SK-N-SH (cell line): ENCODE measurements around the gene C20orf204.
"Not testable (repeated sequence)": the region's sequence is repeated elsewhere in the genome, so short reads cannot be mapped to it uniquely, and the experiment has no call there.

ENCODE experiments used
- CHD2 ChIP-seq: fragments of 150-350 bp; IDR thresholded peaks from 2 replicates; pipeline ENCODE4 v1.6.1; 2018; ENCODE audit warnings: low read length; ENCODE audit not compliant: partially characterized antibody
- ELF1 ChIP-seq: IDR thresholded peaks from 2 replicates; pipeline ENCODE4 v1.4.0; 2012
- EP300 ChIP-seq, 2 experiments: IDR thresholded peaks; 2 replicates each; pipeline versions ENCODE4 v1.4.0 to v1.6.1; 2012; ENCODE audit warnings: borderline replicate concordance in 1 of 2, low read depth in 1 of 2, low read length in 1 of 2
- EZH2phosphoT487 ChIP-seq: fragments of 200-600 bp; sonication (generic); IDR thresholded peaks from 2 replicates; pipeline ENCODE4 v1.6.1; 2017; ENCODE audit warnings: low read depth, mixed run types, mild to moderate bottlenecking, antibody characterized with exemption, moderate library complexity, borderline replicate concordance
- FOSL2 ChIP-seq: IDR thresholded peaks from 2 replicates; pipeline ENCODE4 v1.4.0; 2012; ENCODE audit warnings: low read depth, mild to moderate bottlenecking, moderate library complexity, borderline replicate concordance
- JUND ChIP-seq: IDR thresholded peaks from 2 replicates; pipeline ENCODE4 v1.4.0; 2012
- NRF1 ChIP-seq: IDR thresholded peaks from 2 replicates; pipeline ENCODE4 v1.6.1; 2012; ENCODE audit warnings: low read depth, mild to moderate bottlenecking, low read length
- POLR2AphosphoS5 ChIP-seq: IDR thresholded peaks from 2 replicates; pipeline ENCODE4 v1.6.1; 2012; ENCODE audit warnings: low read depth, low read length
- RCOR1 ChIP-seq: fragments of 150-350 bp; IDR thresholded peaks from 2 replicates; pipeline ENCODE4 v1.6.1; 2017; ENCODE audit warnings: antibody characterized with exemption, low read length
- RXRA ChIP-seq: IDR thresholded peaks from 2 replicates; pipeline ENCODE4 v1.4.0; 2012; ENCODE audit warnings: low read depth, mild to moderate bottlenecking, borderline replicate concordance
- TCF12 ChIP-seq: IDR thresholded peaks from 2 replicates; pipeline ENCODE4 v1.4.0; 2012
- TF ChIP-seq, protein P1 (sequence below): fragments of 200-600 bp; sonication (generic); IDR thresholded peaks from 2 replicates; pipeline ENCODE4 v1.6.1; 2017; ENCODE audit warnings: antibody characterized with exemption, mild to moderate bottlenecking, moderate library complexity
- TF ChIP-seq, protein P2 (sequence below): IDR thresholded peaks from 2 replicates; pipeline ENCODE4 v1.4.0; 2012; ENCODE audit warnings: low read depth

- TF ChIP-seq, protein P1, sequence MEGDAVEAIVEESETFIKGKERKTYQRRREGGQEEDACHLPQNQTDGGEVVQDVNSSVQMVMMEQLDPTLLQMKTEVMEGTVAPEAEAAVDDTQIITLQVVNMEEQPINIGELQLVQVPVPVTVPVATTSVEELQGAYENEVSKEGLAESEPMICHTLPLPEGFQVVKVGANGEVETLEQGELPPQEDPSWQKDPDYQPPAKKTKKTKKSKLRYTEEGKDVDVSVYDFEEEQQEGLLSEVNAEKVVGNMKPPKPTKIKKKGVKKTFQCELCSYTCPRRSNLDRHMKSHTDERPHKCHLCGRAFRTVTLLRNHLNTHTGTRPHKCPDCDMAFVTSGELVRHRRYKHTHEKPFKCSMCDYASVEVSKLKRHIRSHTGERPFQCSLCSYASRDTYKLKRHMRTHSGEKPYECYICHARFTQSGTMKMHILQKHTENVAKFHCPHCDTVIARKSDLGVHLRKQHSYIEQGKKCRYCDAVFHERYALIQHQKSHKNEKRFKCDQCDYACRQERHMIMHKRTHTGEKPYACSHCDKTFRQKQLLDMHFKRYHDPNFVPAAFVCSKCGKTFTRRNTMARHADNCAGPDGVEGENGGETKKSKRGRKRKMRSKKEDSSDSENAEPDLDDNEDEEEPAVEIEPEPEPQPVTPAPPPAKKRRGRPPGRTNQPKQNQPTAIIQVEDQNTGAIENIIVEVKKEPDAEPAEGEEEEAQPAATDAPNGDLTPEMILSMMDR = not testable (repeated sequence)
- TF ChIP-seq RCOR1; NRF1; POLR2AphosphoS5; CHD2; EZH2phosphoT487; ELF1; TCF12; RXRA; FOSL2; JUND; EP300 (IDR thresholded peaks at IDR 0.05; ENCODE audit: borderline replicate concordance in 1 of 2, low read depth in 1 of 2, low read length in 1 of 2): not testable (repeated sequence)
- TF ChIP-seq, protein P2, sequence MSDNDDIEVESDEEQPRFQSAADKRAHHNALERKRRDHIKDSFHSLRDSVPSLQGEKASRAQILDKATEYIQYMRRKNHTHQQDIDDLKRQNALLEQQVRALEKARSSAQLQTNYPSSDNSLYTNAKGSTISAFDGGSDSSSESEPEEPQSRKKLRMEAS = not testable (repeated sequence)
Measured at GRCh38 chr20:64012385-64013154, 23.4 kb upstream of the C20orf204 start.
